ENCODE data around the gene LRRIQ4.

Gene LRRIQ4

GRCh38 chr3:169811631-169812331 lies 889 bp upstream of the LRRIQ4 start:
- DNase-seq: no peak

- no peak for DNase-seq
Measured at GRCh38 chr3:169813278-169813677, 608 bp downstream of the LRRIQ4 start.

- no peak for DNase-seq
Measured at GRCh38 chr3:169813757-169814517, 1.3 kb downstream of the LRRIQ4 start.

GRCh38 chr3:169815590-169816150 lies 3.0 kb downstream of the LRRIQ4 start:
- DNase-seq: no peak

- DNase-seq: no peak
Measured at GRCh38 chr3:169818316-169818715, 5.6 kb downstream of the LRRIQ4 start.

GRCh38 chr3:169822091-169822490 lies 9.4 kb downstream of the LRRIQ4 start:
- no peak for DNase-seq

- peak; percentile 70 for DNase-seq
Measured at GRCh38 chr3:169822540-169822939, 9.9 kb downstream of the LRRIQ4 start.

GRCh38 chr3:169822983-169823382 lies 10.3 kb downstream of the LRRIQ4 start:
- no peak for DNase-seq

- no peak for DNase-seq
Measured at GRCh38 chr3:169825316-169825715, 12.6 kb downstream of the LRRIQ4 start.

- no peak for DNase-seq
Measured at GRCh38 chr3:169827712-169828111, 15.0 kb downstream of the LRRIQ4 start.

GRCh38 chr3:169835533-169835932 lies 22.9 kb downstream of the LRRIQ4 start:
- no peak for DNase-seq

- DNase-seq: no peak
Measured at GRCh38 chr3:169836078-169836941, 23.6 kb downstream of the LRRIQ4 start.

- no peak for DNase-seq
Measured at GRCh38 chr3:169836942-169837275, 24.2 kb downstream of the LRRIQ4 start.

- DNase-seq: no peak
Measured at GRCh38 chr3:169838511-169839030, 25.9 kb downstream of the LRRIQ4 start.

GRCh38 chr3:169841171-169841570 lies 28.5 kb downstream of the LRRIQ4 start:
- DNase-seq: no peak

GRCh38 chr3:169842960-169843359 lies 30.3 kb downstream of the LRRIQ4 start:
- DNase-seq: no peak

- no peak for DNase-seq
Measured at GRCh38 chr3:169846458-169847193, 34.0 kb downstream of the LRRIQ4 start.

GRCh38 chr3:169847896-169848295 lies 35.2 kb downstream of the LRRIQ4 start:
- DNase-seq: peak; percentile 71

- DNase-seq: no peak
Measured at GRCh38 chr3:169848741-169849140, 36.1 kb downstream of the LRRIQ4 start.

GRCh38 chr3:169850618-169851017 lies 37.9 kb downstream of the LRRIQ4 start:
- DNase-seq: no peak

GRCh38 chr3:169855514-169855913 lies 42.8 kb downstream of the LRRIQ4 start:
- DNase-seq: no peak

- DNase-seq: no peak
Measured at GRCh38 chr3:169857811-169858210, 45.1 kb downstream of the LRRIQ4 start.

Data from NCI-H187 treated with DMSO at 0.1 percent for 48 hours (cell line).